ENCODE results near the gene ARMC2. TPM values are rescaled to one million over a fixed set of nuclear protein-coding genes. Genes with fewer than 3 reads are reported as not detected.

Gene ARMC2
- total and polyA plus RNA-seq, 2 experiments from 2014 or later, result 2.7 to 4.4 TPM

- no peak for ATAC-seq
- Mint-ChIP-seq H3K27ac (no peak overlapping the region), H3K36me3 (ENCODE audit: low read depth) (peaks cover 38% of the 10 kb centered on the region), H3K27me3 (ENCODE audit: insufficient read depth, low read depth, poor library complexity) (no peaks in the 10 kb centered on the region), H3K9me3 (peaks cover 4% of the 10 kb centered on the region; the same call in 1 of the 3 replicates), H3K4me3 (no peak overlapping the region), H3K4me1 (peaks cover 3% of the 10 kb centered on the region; the same call in 1 of the 3 replicates)
- H3K27ac ChIP-seq (ENCODE audit: low read depth), result no peak overlapping the region
- H3K4me2 ChIP-seq, result no peak overlapping the region
- no peaks in the 10 kb centered on the region for H3K27me3 ChIP-seq (ENCODE audit: insufficient read depth)
- DNase-seq (ENCODE audit: low spot score), result no peak
- no peak overlapping the region for H2AFZ ChIP-seq
- H3K36me3 ChIP-seq (ENCODE audit: insufficient read depth), result peaks cover 7% of the 10 kb centered on the region; the same call in 1 of the 2 replicates
- H3K4me3 ChIP-seq, result no peak overlapping the region
- no peak for TF ChIP-seq CTCF (conservative IDR thresholded peaks at IDR 0.05; ENCODE audit: low read depth in 2 of 2)
- no peak for TF ChIP-seq EZH2phosphoT487 (IDR thresholded peaks at IDR 0.05; ENCODE audit: unreplicated experiment)
- no peak for TF ChIP-seq JUNB (IDR thresholded peaks at IDR 0.05; ENCODE audit: unreplicated experiment)
- no peak for TF ChIP-seq ZNF331 (CRISPR knock-in tag; IDR thresholded peaks at IDR 0.05; ENCODE audit: low read depth)
- no peak for TF ChIP-seq REST (IDR thresholded peaks at IDR 0.05; ENCODE audit: unreplicated experiment)
- no peak for TF ChIP-seq NANOG (IDR thresholded peaks at IDR 0.05; ENCODE audit: borderline replicate concordance)
- no peak for TF ChIP-seq STAT1 (IDR thresholded peaks at IDR 0.05; ENCODE audit: unreplicated experiment)
- no peak for TF ChIP-seq ZNF462 (CRISPR knock-in tag; IDR thresholded peaks at IDR 0.05)
- no peak for TF ChIP-seq POLR2AphosphoS5 (IDR thresholded peaks at IDR 0.05; ENCODE audit: low read depth)
- TF ChIP-seq EZH2 (IDR thresholded peaks at IDR 0.05; ENCODE audit: low read depth, unreplicated experiment), result no peak
- no peak for TF ChIP-seq CREB1 (CRISPR knock-in tag; IDR thresholded peaks at IDR 0.05; ENCODE audit: low read depth)
- no peak for TF ChIP-seq ETS1 (IDR thresholded peaks at IDR 0.05)
- no peak for TF ChIP-seq ZNF114 (CRISPR knock-in tag; IDR thresholded peaks at IDR 0.05)
- H3F3A ChIP-seq (replicated peaks; ENCODE audit: low read depth), result 0 out of 2 replicates have a peak, but pooled peaks cover 4% of the 10 kb centered on the region
- 0 out of 2 replicates have a peak, but pooled peaks cover 7% of the 10 kb centered on the region for H3K9me2 ChIP-seq (ENCODE audit: insufficient read depth)
- H4K20me1 ChIP-seq (replicated peaks; ENCODE audit: insufficient read depth), result peaks cover 11% of the 10 kb centered on the region; the same call in 1 of the 2 replicates
- no peaks in the 10 kb centered on the region for H3K79me2 ChIP-seq (replicated peaks; ENCODE audit: insufficient read depth)
- no peaks in the 10 kb centered on the region; the same call in 1 of the 2 replicates for H3K4me1 ChIP-seq (ENCODE audit: insufficient read depth)
These were observed 4.9 kb downstream of the ARMC2 start for GRCh38 chr6:108853077-108853476.

Measured in GM23338 (cell line).